Thyroid gland (tissue), 4 donors: ENCODE measurements around the gene PMEPA1. TPM values are rescaled to one million over a fixed set of nuclear protein-coding genes. Genes with fewer than 3 reads are reported as not detected.

Experiments
- DNase-seq, 2 donors: peaks; one replicate each; pipeline ENCODE4 v3.0.0-alpha.2; 2019
- H3K27ac ChIP-seq, 3 donors: fragments of 200-600 bp; sonication (generic); 1 replicate in 2 of 3; 2 replicates in 1 of 3; pipeline ENCODE4 v1.5.1; 2016 to 2019; ENCODE audit warnings: mild to moderate bottlenecking in 1 of 3, moderate library complexity in 1 of 3
- H3K27me3 ChIP-seq: fragments of 200-600 bp; sonication (generic); one replicate; pipeline ENCODE4 v1.5.1; 2019
- H3K36me3 ChIP-seq, 2 donors: fragments of 200-600 bp; sonication (generic); one replicate each; pipeline ENCODE4 v1.5.1; 2016 to 2019
- H3K4me1 ChIP-seq, 2 donors: fragments of 200-600 bp; sonication (generic); one replicate each; pipeline ENCODE4 v1.5.1; 2017 to 2019
- H3K4me3 ChIP-seq, 3 donors: fragments of 200-600 bp; sonication (generic); replicated peaks in 1 of 3; 1 replicate in 2 of 3; 2 replicates in 1 of 3; pipeline ENCODE4 v1.5.1; 2016; ENCODE audit warnings: mild to moderate bottlenecking in 1 of 3
- H3K9me3 ChIP-seq: fragments of 200-600 bp; sonication (generic); one replicate; pipeline ENCODE4 v1.5.1; 2017
- CTCF ChIP-seq, 6 experiments: fragments of 200-600 bp in 3 of 6; fragments of 450-650 bp in 3 of 6; sonication (generic) in 3 of 6; IDR thresholded peaks; one replicate each; pipeline ENCODE4 v1.5.1; 2016 to 2019; ENCODE audit warnings: antibody characterized with exemption in 6 of 6, mild to moderate bottlenecking in 2 of 6, inconsistent platforms in 1 of 6, moderate library complexity in 1 of 6
- POLR2A ChIP-seq, 2 donors: fragments of 450-650 bp; IDR thresholded peaks; one replicate each; pipeline ENCODE4 v1.6.1; 2017; ENCODE audit warnings: antibody characterized with exemption in 2 of 2, mild to moderate bottlenecking in 2 of 2, moderate library complexity in 1 of 2
- WGBS, 2 donors: methylation state at CpG; one replicate each; pipeline ENCODE4 v1.1.5; 2017; 5-methylcytosine and 5-hydroxymethylcytosine counted together
- intact Hi-C: fragments of 100-400 bp; cut with DNase I; formaldehyde crosslinking; loops from one replicate; pipeline ENCODE4 v1.15.1; 2023
- total RNA-seq, 4 donors: library from RNA; depleted of rRNA; stranded (reverse); fragments of >200 nt; gene quantifications; one replicate each; pipeline ENCODE4 v1.2.3, GENCODE V29; 2016

Gene PMEPA1
- total RNA-seq, 4 donors from 2014 or later: 6.5 to 12.6 (median 8.3) TPM

GRCh38 chr20:57613481-57613921 is 96.3 kb downstream of the PMEPA1 start:
- H3K4me1 ChIP-seq: peaks cover 0 to 8% of the 10 kb centered on the region in 2 donors
- WGBS, 2 donors: 83 to 84% methylated on average over 11 to 12 of the region's 12 CpGs
- no peak overlapping the region for H3K4me3 ChIP-seq
- H3K27me3 ChIP-seq: no peaks in the 10 kb centered on the region
- no peak for TF ChIP-seq CTCF (IDR thresholded peaks at IDR 0.05)
- TF ChIP-seq POLR2A (IDR thresholded peaks at IDR 0.05): no peak
- no peak for DNase-seq
- no peak overlapping the region for H3K27ac ChIP-seq
- intact Hi-C loops: no loop called here
- H3K9me3 ChIP-seq: no peaks in the 10 kb centered on the region
- H3K36me3 ChIP-seq: no peaks in the 10 kb centered on the region

- H3K4me3 ChIP-seq: no peak overlapping the region
- TF ChIP-seq POLR2A (IDR thresholded peaks at IDR 0.05): no peak
- TF ChIP-seq CTCF (IDR thresholded peaks at IDR 0.05): no peak
- H3K4me1 ChIP-seq: peaks cover 0 to 2% of the 10 kb centered on the region in 2 donors
- no peak overlapping the region for H3K27ac ChIP-seq
- no peak for DNase-seq
- intact Hi-C loops: no loop called here
- WGBS, 2 donors: 87 to 89% methylated on average over 3 to 7 of the region's 7 CpGs
- no peaks in the 10 kb centered on the region for H3K36me3 ChIP-seq
- no peaks in the 10 kb centered on the region for H3K27me3 ChIP-seq
- no peaks in the 10 kb centered on the region for H3K9me3 ChIP-seq
These were observed 96.9 kb downstream of the PMEPA1 start for GRCh38 chr20:57612916-57613315.

DNA sequence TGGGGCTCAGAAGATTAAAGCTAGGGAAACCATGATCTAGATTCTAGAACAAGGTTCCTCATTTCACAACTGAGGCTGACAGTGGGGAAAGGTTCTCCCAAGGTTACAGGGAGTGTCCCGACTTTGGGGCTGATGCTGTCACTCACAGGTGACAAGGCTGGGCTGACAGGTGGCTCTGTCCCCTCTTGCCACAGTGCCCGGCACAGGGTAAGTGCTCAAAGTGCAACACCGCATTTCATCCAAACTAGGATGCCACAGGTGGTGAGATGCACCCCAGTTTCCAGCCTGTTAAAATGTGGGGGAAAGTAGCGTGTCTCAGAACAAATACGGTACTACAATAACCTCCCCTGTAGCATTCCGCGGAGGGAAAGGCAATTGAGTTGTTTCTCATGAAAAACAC is 97.4 kb downstream of the PMEPA1 start:
- 82 to 92% methylated on average over 7 of the region's 7 CpGs for WGBS, 2 donors
- H3K4me1 ChIP-seq: no peaks in the 10 kb centered on the region
- intact Hi-C loops: no loop called here
- TF ChIP-seq CTCF (IDR thresholded peaks at IDR 0.05) (no peak), POLR2A (IDR thresholded peaks at IDR 0.05) (no peak)
- no peak overlapping the region for H3K27ac ChIP-seq
- H3K4me3 ChIP-seq: no peak overlapping the region
- no peaks in the 10 kb centered on the region for H3K9me3 ChIP-seq
- H3K27me3 ChIP-seq: no peaks in the 10 kb centered on the region
- no peak for DNase-seq
- H3K36me3 ChIP-seq: no peaks in the 10 kb centered on the region

GRCh38 chr20:57611586-57612311 is 98.1 kb downstream of the PMEPA1 start:
- intact Hi-C loops: no loop called here
- 83 to 84% methylated on average over 16 to 18 of the region's 18 CpGs for WGBS, 2 donors

More at GRCh38 chr20:57611586-57612311, 98.1 kb downstream of the PMEPA1 start:
- DNase-seq: no peak
- H3K36me3 ChIP-seq: no peaks in the 10 kb centered on the region
- H3K27me3 ChIP-seq: no peaks in the 10 kb centered on the region
- H3K4me3 ChIP-seq: no peak overlapping the region
- H3K27ac ChIP-seq: no peak overlapping the region
- TF ChIP-seq CTCF (IDR thresholded peaks at IDR 0.05): no peak
- TF ChIP-seq POLR2A (IDR thresholded peaks at IDR 0.05): no peak
- H3K4me1 ChIP-seq: no peaks in the 10 kb centered on the region
- H3K9me3 ChIP-seq: no peaks in the 10 kb centered on the region
